Central memory CD4-positive, alpha-beta T cell (primary cell): ENCODE results near the gene ZNF831.

Source experiments
- DNase-seq: peaks from one replicate; pipeline ENCODE4 v3.0.0; 2022

The ZNF831 gene

GRCh38 chr20:59182401-59183044 is 18.9 kb downstream of the ZNF831 start:
- no peak for DNase-seq

- DNase-seq = no peak
Measured at GRCh38 chr20:59183751-59184150, 20.1 kb downstream of the ZNF831 start.

GRCh38 chr20:59184880-59185447 is 21.3 kb downstream of the ZNF831 start:
- no peak for DNase-seq

GRCh38 chr20:59185809-59186208 is 22.2 kb downstream of the ZNF831 start:
- DNase-seq = no peak

GRCh38 chr20:59190466-59190865 is 26.8 kb downstream of the ZNF831 start:
- no peak for DNase-seq

- no peak for DNase-seq
Measured at GRCh38 chr20:59191036-59191755, 27.6 kb downstream of the ZNF831 start.

- DNase-seq = no peak
Measured at GRCh38 chr20:59191756-59192532, 28.3 kb downstream of the ZNF831 start.

- no peak for DNase-seq
Measured at GRCh38 chr20:59192533-59192896, 28.9 kb downstream of the ZNF831 start.

- no peak for DNase-seq
Measured at GRCh38 chr20:59193325-59193724, 29.7 kb downstream of the ZNF831 start.

- DNase-seq = no peak
Measured at GRCh38 chr20:59194023-59194935, 30.7 kb downstream of the ZNF831 start.

- no peak for DNase-seq
Measured at GRCh38 chr20:59195316-59195993, 31.8 kb downstream of the ZNF831 start.

GRCh38 chr20:59204165-59204894 is 40.7 kb downstream of the ZNF831 start:
- DNase-seq = no peak

- DNase-seq = no peak
Measured at GRCh38 chr20:59205044-59205443, 41.4 kb downstream of the ZNF831 start.

GRCh38 chr20:59207235-59207634 is 43.6 kb downstream of the ZNF831 start:
- DNase-seq = no peak

- peak; percentile 73 for DNase-seq
Measured at GRCh38 chr20:59207742-59208357, 44.2 kb downstream of the ZNF831 start.

- no peak for DNase-seq
Measured at GRCh38 chr20:59210186-59210585, 46.6 kb downstream of the ZNF831 start.

- no peak for DNase-seq
Measured at GRCh38 chr20:59211208-59211765, 47.7 kb downstream of the ZNF831 start.

- DNase-seq = no peak
Measured at GRCh38 chr20:59214073-59214472, 50.5 kb downstream of the ZNF831 start.

- no peak for DNase-seq
Measured at GRCh38 chr20:59214606-59215547, 51.3 kb downstream of the ZNF831 start.
